PC-3 (cell line): ENCODE data around the gene TMEM108. TPM values are rescaled to one million over a fixed set of nuclear protein-coding genes. Genes with fewer than 3 reads are reported as not detected.

Experiments used
- ATAC-seq: fragments of 200-7000 bp; cut with Tn5 transposase; 2 replicates; pipeline ENCODE4 v1.9.1; 2020; ENCODE audit warnings: mild to moderate bottlenecking, moderate library complexity
- BruUV-seq: library from RNA; stranded (reverse); fragments of 400-500 nt; replicated peaks from 2 replicates; lab custom pipeline; 2021; lab: Mats Ljungman, UMichigan
- CTCF ChIA-PET: fragments of 300-600 bp; sonication (Branson Sonifier 250); formaldehyde crosslinking; loops from one replicate; lab custom pipeline; 2022; ENCODE audit warnings: antibody characterized with exemption; lab: Charles Lee
- POLR2A ChIA-PET: fragments of 300-600 bp; sonication (Branson Sonifier 250); formaldehyde crosslinking; loops from one replicate; lab custom pipeline; 2022; ENCODE audit warnings: antibody characterized with exemption; ENCODE audit not compliant: unreplicated experiment; lab: Charles Lee
- DNase-seq: peaks from one replicate; pipeline ENCODE4 v3.0.0-alpha.2; 2015
- H2AFZ ChIP-seq: fragments of 300-600 bp; sonication (generic); 2 replicates; pipeline ENCODE4 v1.6.0; 2016; ENCODE audit warnings: antibody characterized with exemption, low read length
- H3F3A ChIP-seq: fragments of 300-600 bp; sonication (generic); one replicate; pipeline ENCODE4 v1.6.0; 2017; ENCODE audit warnings: antibody characterized with exemption, low read length, control low read depth, mild to moderate bottlenecking; ENCODE audit not compliant: unreplicated experiment
- H3K27ac ChIP-seq: fragments of 300-600 bp; sonication (generic); 2 replicates; pipeline ENCODE4 v1.5.1; 2016; ENCODE audit warnings: mild to moderate bottlenecking, low read length
- H3K27me3 ChIP-seq: fragments of 300-600 bp; sonication (generic); 2 replicates; pipeline ENCODE4 v1.6.1; 2016; ENCODE audit warnings: low read length, mixed read lengths
- H3K36me3 ChIP-seq: fragments of 300-600 bp; sonication (generic); 2 replicates; pipeline ENCODE4 v1.6.1; 2016; ENCODE audit warnings: low read depth, mixed run types, low read length, mixed read lengths
- H3K4me1 ChIP-seq: fragments of 300-600 bp; sonication (generic); 2 replicates; pipeline ENCODE4 v1.5.1; 2016; ENCODE audit warnings: low read length; ENCODE audit not compliant: insufficient read depth
- H3K4me2 ChIP-seq: fragments of 300-600 bp; sonication (generic); 2 replicates; pipeline ENCODE4 v1.6.0; 2016; ENCODE audit warnings: low read length
- H3K4me3 ChIP-seq: fragments of 300-600 bp; sonication (generic); 2 replicates; pipeline ENCODE4 v1.5.1; 2016; ENCODE audit warnings: mild to moderate bottlenecking, low read length, mixed read lengths
- H3K79me2 ChIP-seq: fragments of 300-600 bp; sonication (generic); 2 replicates; pipeline ENCODE4 v1.6.1; 2017; ENCODE audit warnings: low read length, mixed read lengths
- H3K9ac ChIP-seq: fragments of 300-600 bp; sonication (generic); 2 replicates; pipeline ENCODE4 v1.6.0; 2016; ENCODE audit warnings: mild to moderate bottlenecking, low read length
- H3K9me2 ChIP-seq: fragments of 300-600 bp; sonication (generic); replicated peaks from 2 replicates; pipeline ENCODE4 v1.6.1; 2016; ENCODE audit warnings: mixed run types, low read length, mixed read lengths
- H3K9me3 ChIP-seq: fragments of 300-600 bp; sonication (generic); 2 replicates; pipeline ENCODE4 v1.6.1; 2016; ENCODE audit warnings: low read length, mixed read lengths
- H4K20me1 ChIP-seq: fragments of 300-600 bp; sonication (generic); 2 replicates; pipeline ENCODE4 v1.6.1; 2016; ENCODE audit warnings: low read length, mixed read lengths
- EZH2 ChIP-seq: fragments of 300-600 bp; sonication (generic); IDR thresholded peaks from one replicate; pipeline ENCODE4 v1.6.1; 2017; ENCODE audit warnings: antibody characterized with exemption, mild to moderate bottlenecking, low read length; ENCODE audit not compliant: unreplicated experiment
- EZH2phosphoT487 ChIP-seq: fragments of 300-600 bp; sonication (generic); IDR thresholded peaks from 2 replicates; pipeline ENCODE4 v1.6.1; 2018; ENCODE audit warnings: mild to moderate bottlenecking, antibody characterized with exemption, low read length, borderline replicate concordance
- intact Hi-C: fragments of 100-400 bp; cut with micrococcal nuclease; formaldehyde crosslinking; loops from 2 replicates; pipeline ENCODE4 v1.9.0; 2023
- total RNA-seq: library from RNA; depleted of rRNA; stranded (reverse); fragments of >200 nt; gene quantifications from 2 replicates; pipeline ENCODE4 v1.2.3, GENCODE V29; 2014
- TF ChIP-seq, protein P1 (sequence below): fragments of 300-600 bp; sonication (generic); conservative IDR thresholded peaks from 2 replicates; pipeline ENCODE4 v1.5.1; 2017; ENCODE audit warnings: antibody characterized with exemption, low read depth, mild to moderate bottlenecking, low read length

TMEM108 gene
- total RNA-seq, 1 experiment from 2014 or later, result not detected

DNA sequence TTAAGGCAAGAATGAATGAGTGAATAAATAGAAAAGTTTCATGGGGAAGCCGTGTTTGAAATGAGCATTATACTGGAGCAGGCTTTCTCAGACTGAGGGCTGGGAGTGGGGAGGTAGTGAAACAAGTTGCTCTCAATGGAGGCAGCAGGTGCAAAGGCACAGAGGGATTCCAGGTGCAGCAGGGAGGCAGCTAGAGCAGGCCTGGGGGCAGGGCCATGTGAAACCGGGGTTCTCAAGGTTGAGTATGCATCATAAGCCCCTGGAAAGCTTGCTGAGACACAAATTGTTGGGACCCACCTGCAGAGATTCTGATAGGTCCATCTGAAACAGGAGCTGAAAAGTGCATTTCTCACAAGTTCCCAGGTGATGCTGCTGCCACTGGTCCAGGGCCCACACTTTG is 406.9 kb downstream of the TMEM108 start:
- H3K4me3 ChIP-seq, result no peak overlapping the region
- no peaks in the 10 kb centered on the region for H3K36me3 ChIP-seq
- H3F3A ChIP-seq, result no peaks in the 10 kb centered on the region
- H4K20me1 ChIP-seq, result no peaks in the 10 kb centered on the region
- H3K9ac ChIP-seq, result no peak overlapping the region
- H3K4me1 ChIP-seq, result peaks cover 15% of the 10 kb centered on the region
- POLR2A ChIA-PET, result no interaction called here
- CTCF ChIA-PET, result no interaction called here
- H3K4me2 ChIP-seq, result no peak overlapping the region
- no peak overlapping the region for H3K27ac ChIP-seq
- no peaks in the 10 kb centered on the region for H3K27me3 ChIP-seq
- intact Hi-C loops, result loop anchor here (2.0 kb wide), 1 partner anchor 362 kb away; no protein-coding TSS in a partner anchor
- BruUV-seq, result no TSS peak
- no peaks in the 10 kb centered on the region for H3K79me2 ChIP-seq
- no peaks in the 10 kb centered on the region for H3K9me3 ChIP-seq
- DNase-seq, result no peak
- H2AFZ ChIP-seq, result no peak overlapping the region
- no peak for ATAC-seq
- H3K9me2 ChIP-seq, result no peaks in the 10 kb centered on the region
- TF ChIP-seq EZH2 (no peak), EZH2phosphoT487 (no peak)
- TF ChIP-seq, protein P1, sequence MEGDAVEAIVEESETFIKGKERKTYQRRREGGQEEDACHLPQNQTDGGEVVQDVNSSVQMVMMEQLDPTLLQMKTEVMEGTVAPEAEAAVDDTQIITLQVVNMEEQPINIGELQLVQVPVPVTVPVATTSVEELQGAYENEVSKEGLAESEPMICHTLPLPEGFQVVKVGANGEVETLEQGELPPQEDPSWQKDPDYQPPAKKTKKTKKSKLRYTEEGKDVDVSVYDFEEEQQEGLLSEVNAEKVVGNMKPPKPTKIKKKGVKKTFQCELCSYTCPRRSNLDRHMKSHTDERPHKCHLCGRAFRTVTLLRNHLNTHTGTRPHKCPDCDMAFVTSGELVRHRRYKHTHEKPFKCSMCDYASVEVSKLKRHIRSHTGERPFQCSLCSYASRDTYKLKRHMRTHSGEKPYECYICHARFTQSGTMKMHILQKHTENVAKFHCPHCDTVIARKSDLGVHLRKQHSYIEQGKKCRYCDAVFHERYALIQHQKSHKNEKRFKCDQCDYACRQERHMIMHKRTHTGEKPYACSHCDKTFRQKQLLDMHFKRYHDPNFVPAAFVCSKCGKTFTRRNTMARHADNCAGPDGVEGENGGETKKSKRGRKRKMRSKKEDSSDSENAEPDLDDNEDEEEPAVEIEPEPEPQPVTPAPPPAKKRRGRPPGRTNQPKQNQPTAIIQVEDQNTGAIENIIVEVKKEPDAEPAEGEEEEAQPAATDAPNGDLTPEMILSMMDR, result no peak
